Activated naive CD4-positive, alpha-beta T cell treated with anti-CD3 and anti-CD28 coated beads for 36 hours (primary cell): Measurements from ENCODE around the gene NMRK1. TPM values are rescaled to one million over a fixed set of nuclear protein-coding genes. Genes with fewer than 3 reads are reported as not detected.

ENCODE experiments used
- CTCF ChIA-PET: fragments of 350-600 bp; sonication (Branson Sonifier 250); formaldehyde crosslinking; loops from one replicate; lab custom pipeline; 2021; ENCODE audit warnings: antibody characterized with exemption; lab: Charles Lee
- DNase-seq: peaks from one replicate; pipeline ENCODE4 v3.0.0-alpha.2; 2020
- H3K27ac Mint-ChIP-seq: one replicate; pipeline ENCODE4 v1.8.0; 2021; ENCODE audit warnings: mild to moderate bottlenecking, mixed read lengths
- H3K27me3 Mint-ChIP-seq: one replicate; pipeline ENCODE4 v1.8.0; 2021; ENCODE audit warnings: low read depth, mixed read lengths
- H3K36me3 Mint-ChIP-seq: one replicate; pipeline ENCODE4 v1.8.0; 2021; ENCODE audit warnings: low read depth, mixed read lengths
- H3K4me1 Mint-ChIP-seq: one replicate; pipeline ENCODE4 v1.8.0; 2021; ENCODE audit warnings: low read depth, mixed read lengths
- H3K4me3 Mint-ChIP-seq: one replicate; pipeline ENCODE4 v1.8.0; 2021; ENCODE audit warnings: mild to moderate bottlenecking, moderate library complexity, mixed read lengths
- H3K9me3 Mint-ChIP-seq: one replicate; pipeline ENCODE4 v1.8.0; 2021; ENCODE audit warnings: mixed read lengths
- intact Hi-C: fragments of 100-400 bp; cut with micrococcal nuclease; formaldehyde crosslinking; loops from one replicate; pipeline ENCODE4 v1.15.1; 2023
- total RNA-seq, 2 experiments: library from RNA; stranded (reverse); gene quantifications; one replicate each; pipeline ENCODE4 v1.2.3, GENCODE V29; 2021

Gene NMRK1
- total RNA-seq: 10 to 100 TPM; 20.6 to 22.6 TPM

DNA sequence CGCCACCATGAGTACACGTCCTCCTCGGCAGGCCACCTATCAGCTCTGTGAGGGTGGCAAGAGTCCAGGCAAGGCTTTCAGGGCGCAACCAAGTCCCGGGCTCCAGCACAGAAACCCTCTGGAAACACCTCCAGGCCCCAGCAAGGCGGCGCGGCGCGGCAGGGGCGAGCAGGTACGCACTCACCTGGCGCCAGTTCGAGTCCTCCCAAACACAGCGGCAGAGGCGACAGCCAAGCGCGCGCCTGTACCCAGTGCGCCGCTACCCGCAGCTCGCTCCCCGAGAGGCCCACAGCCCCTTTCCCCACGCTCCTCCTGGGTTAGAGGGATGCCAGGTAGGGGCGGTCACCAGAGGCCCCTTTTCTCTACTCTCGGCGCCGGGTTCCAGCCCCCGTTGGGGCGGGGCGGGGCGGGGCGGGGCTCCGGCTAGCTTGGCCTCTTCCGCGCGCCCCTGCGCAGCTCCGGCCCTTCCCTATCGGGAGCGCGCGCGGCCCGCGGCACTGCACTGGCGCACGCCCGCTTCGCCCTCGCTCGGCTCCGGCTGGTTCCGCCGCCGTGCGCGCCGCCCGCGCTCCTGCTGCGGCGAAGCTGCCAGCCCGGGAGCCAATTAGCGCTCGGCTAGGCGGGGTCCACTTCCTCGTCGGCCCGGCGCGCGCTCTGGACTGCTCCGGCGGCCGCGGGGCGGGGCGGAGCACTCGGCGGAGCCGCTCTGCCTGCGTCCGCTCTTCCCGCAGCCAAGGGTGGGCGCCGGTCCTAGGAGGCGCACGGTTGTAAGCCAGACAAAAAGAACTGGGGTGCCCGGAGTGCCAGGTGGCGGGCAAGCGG is at the start of gene NMRK1, which contains the start of gene OSTF1:
Gene NMRK1, minus strand, starts transcription at position 332 of the 822 bp plus-strand sequence. CDS start 5,040 bp downstream, outside the sequence.
Gene OSTF1, plus strand, starts transcription at position 691 of the 822 bp plus-strand sequence. CDS start 179 bp downstream, outside the sequence.
- Mint-ChIP-seq H3K4me3 (peak within 1 kb of the TSS; percentile 95), H3K4me1 (peaks cover 62% of the 10 kb centered on the region), H3K36me3 (peaks cover 3% of the 10 kb centered on the region), H3K9me3 (no peaks in the 10 kb centered on the region), H3K27ac (peak within 1 kb of the TSS; percentile 94), H3K27me3 (no peaks in the 10 kb centered on the region)
- peak; percentile 93 for DNase-seq
- CTCF ChIA-PET: interaction anchor here (0.9 to 1.4 kb wide), 2 partner anchors 61 to 135 kb away, joined by 3 to 5 read pairs; partner anchors contain the start of gene C9orf40
- intact Hi-C loops: loop anchor here (1.0 to 5.0 kb wide), 10 partner anchors 11 to 1956 kb away; partner anchors contain the start of genes ANXA1, CARNMT1, PCSK5 and RFK

DNA sequence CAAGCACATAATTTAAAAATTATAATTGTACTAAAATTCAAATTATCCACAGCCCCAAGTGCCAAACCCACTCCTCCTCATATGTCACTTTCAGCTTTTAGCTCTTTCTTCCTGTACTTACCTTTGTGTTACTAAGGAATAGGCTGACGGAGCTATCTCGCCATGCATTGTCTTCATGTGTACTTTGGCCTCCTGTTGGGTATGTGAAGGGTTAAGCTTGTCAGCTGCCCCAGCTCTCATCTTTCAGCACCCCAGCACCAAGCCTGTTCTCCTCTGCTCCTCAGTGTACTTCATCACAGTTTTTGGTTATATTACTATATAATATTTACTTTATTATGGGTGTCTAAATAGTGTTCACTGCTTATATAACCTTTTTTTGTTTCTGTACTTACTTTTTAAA is 46.5 kb upstream of the NMRK1 start:
- H3K36me3 Mint-ChIP-seq: peaks cover 54% of the 10 kb centered on the region
- H3K27ac Mint-ChIP-seq: no peak overlapping the region
- H3K9me3 Mint-ChIP-seq: no peaks in the 10 kb centered on the region
- H3K4me3 Mint-ChIP-seq: no peak overlapping the region
- no peak for DNase-seq
- intact Hi-C loops: no loop called here
- H3K27me3 Mint-ChIP-seq: no peaks in the 10 kb centered on the region
- CTCF ChIA-PET: interaction anchor here (0.8 kb wide), 1 partner anchor 50 kb away, joined by 4 read pairs; no protein-coding TSS in a partner anchor
- H3K4me1 Mint-ChIP-seq: peaks cover 39% of the 10 kb centered on the region

DNA sequence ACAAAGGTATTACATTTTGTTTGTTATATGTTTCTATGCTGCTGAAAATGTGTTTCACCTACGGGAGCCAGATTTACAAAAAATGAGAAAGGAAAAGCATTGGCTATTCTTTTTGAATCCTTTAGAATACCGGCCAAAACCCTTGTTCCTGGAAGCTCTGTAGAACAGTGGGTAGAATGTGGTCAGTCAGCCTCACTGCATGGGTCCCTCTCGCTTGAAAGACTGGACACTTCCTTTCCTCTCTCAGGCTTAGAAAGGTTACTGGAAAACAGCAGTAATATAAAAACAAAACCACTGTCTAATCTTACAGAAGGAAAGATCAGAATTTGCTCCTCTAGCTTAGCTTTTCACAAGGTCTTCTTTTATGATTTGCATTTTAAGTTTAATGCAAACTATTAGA is 45.4 kb upstream of the NMRK1 start:
- H3K27me3 Mint-ChIP-seq: no peaks in the 10 kb centered on the region
- peak overlapping the region; percentile 33 for H3K27ac Mint-ChIP-seq
- no peak overlapping the region for H3K4me3 Mint-ChIP-seq
- intact Hi-C loops: no loop called here
- CTCF ChIA-PET: interaction anchor here (1.2 kb wide), 1 partner anchor 9 kb away, joined by 4 read pairs; no protein-coding TSS in a partner anchor
- H3K9me3 Mint-ChIP-seq: no peaks in the 10 kb centered on the region
- H3K36me3 Mint-ChIP-seq: peaks cover 57% of the 10 kb centered on the region
- peaks cover 40% of the 10 kb centered on the region for H3K4me1 Mint-ChIP-seq
- DNase-seq: no peak

- Mint-ChIP-seq H3K27me3 (no peaks in the 10 kb centered on the region), H3K4me3 (no peak overlapping the region), H3K36me3 (peaks cover 55% of the 10 kb centered on the region), H3K9me3 (no peaks in the 10 kb centered on the region), H3K4me1 (peaks cover 34% of the 10 kb centered on the region), H3K27ac (no peak overlapping the region)
- CTCF ChIA-PET: interaction anchor here (0.6 to 1.2 kb wide), 2 partner anchors 10 to 164 kb away, joined by 3 to 4 read pairs; no protein-coding TSS in a partner anchor
- DNase-seq: no peak
- intact Hi-C loops: no loop called here
These were observed 44.3 kb upstream of the NMRK1 start for GRCh38 chr9:75132244-75132643.

- Mint-ChIP-seq H3K4me1 (peaks cover 32% of the 10 kb centered on the region), H3K4me3 (no peak overlapping the region), H3K27me3 (no peaks in the 10 kb centered on the region), H3K27ac (no peak overlapping the region), H3K9me3 (no peaks in the 10 kb centered on the region), H3K36me3 (peaks cover 50% of the 10 kb centered on the region)
- DNase-seq: no peak
- intact Hi-C loops: no loop called here
- CTCF ChIA-PET: no interaction called here
These were observed 43.7 kb upstream of the NMRK1 start for GRCh38 chr9:75131700-75132099.

- H3K27ac Mint-ChIP-seq: no peak overlapping the region
- peaks cover 35% of the 10 kb centered on the region for H3K4me1 Mint-ChIP-seq
- intact Hi-C loops: no loop called here
- H3K9me3 Mint-ChIP-seq: no peaks in the 10 kb centered on the region
- DNase-seq: no peak
- H3K36me3 Mint-ChIP-seq: peaks cover 41% of the 10 kb centered on the region
- no peaks in the 10 kb centered on the region for H3K27me3 Mint-ChIP-seq
- CTCF ChIA-PET: no interaction called here
- H3K4me3 Mint-ChIP-seq: no peak overlapping the region
These were observed 42.8 kb upstream of the NMRK1 start for GRCh38 chr9:75130621-75131230.

DNA sequence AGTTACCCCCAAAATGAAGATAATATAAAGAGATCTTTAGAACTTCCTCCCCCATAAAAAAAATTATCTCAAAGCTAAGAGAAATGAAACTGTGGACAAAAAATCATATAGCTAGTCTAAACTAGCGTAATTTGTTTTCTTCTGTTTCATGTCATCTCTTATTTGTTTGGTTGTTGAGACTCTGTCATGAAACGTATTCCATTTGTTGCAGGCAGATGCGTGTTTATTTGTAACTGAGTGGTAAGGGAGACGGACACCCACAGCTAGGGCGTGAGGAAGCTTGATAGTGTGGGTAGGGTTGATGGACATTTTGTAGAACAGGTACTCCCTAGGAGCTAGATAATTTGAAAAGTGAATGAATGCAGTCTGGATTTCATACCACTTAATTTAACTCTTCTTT is 42.2 kb upstream of the NMRK1 start:
- H3K4me1 Mint-ChIP-seq: peaks cover 36% of the 10 kb centered on the region
- intact Hi-C loops: no loop called here
- H3K9me3 Mint-ChIP-seq: no peaks in the 10 kb centered on the region
- peaks cover 36% of the 10 kb centered on the region for H3K36me3 Mint-ChIP-seq
- H3K27ac Mint-ChIP-seq: no peak overlapping the region
- no peaks in the 10 kb centered on the region for H3K27me3 Mint-ChIP-seq
- CTCF ChIA-PET: no interaction called here
- H3K4me3 Mint-ChIP-seq: no peak overlapping the region
- no peak for DNase-seq

- no peaks in the 10 kb centered on the region for H3K9me3 Mint-ChIP-seq
- CTCF ChIA-PET: no interaction called here
- no peak overlapping the region for H3K4me3 Mint-ChIP-seq
- H3K36me3 Mint-ChIP-seq: peaks cover 32% of the 10 kb centered on the region
- peaks cover 43% of the 10 kb centered on the region for H3K4me1 Mint-ChIP-seq
- H3K27ac Mint-ChIP-seq: no peak overlapping the region
- H3K27me3 Mint-ChIP-seq: no peaks in the 10 kb centered on the region
- no peak for DNase-seq
- intact Hi-C loops: loop anchor here (1.0 kb wide), 1 partner anchor 20 kb away; no protein-coding TSS in a partner anchor
These were observed 40.6 kb upstream of the NMRK1 start for GRCh38 chr9:75128535-75128934.

DNA sequence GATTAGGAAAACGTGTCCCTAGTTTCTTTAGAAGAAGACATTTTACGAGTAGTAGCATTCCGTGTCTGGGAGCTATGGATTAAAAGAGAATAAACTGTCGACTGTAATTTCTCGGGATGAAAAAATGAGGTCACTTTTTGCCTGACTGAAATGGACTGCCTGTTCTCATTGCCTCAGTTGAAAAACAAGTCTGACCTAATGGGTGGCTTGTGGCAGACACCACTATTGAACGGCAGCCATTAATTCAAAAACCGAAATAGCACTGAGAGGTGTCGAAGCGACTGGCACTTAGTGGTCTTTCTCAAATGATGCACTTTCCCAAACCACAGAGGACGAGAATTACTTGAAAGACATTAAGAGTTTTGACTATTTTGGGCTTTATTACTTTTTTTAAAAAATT is 35.7 kb upstream of the NMRK1 start:
- intact Hi-C loops: loop anchor here (2.0 kb wide), 1 partner anchor 33 kb away; no protein-coding TSS in a partner anchor
- peaks cover 27% of the 10 kb centered on the region for H3K4me1 Mint-ChIP-seq
- CTCF ChIA-PET: no interaction called here
- H3K27me3 Mint-ChIP-seq: no peaks in the 10 kb centered on the region
- H3K27ac Mint-ChIP-seq: no peak overlapping the region
- H3K9me3 Mint-ChIP-seq: no peaks in the 10 kb centered on the region
- DNase-seq: no peak
- H3K4me3 Mint-ChIP-seq: no peak overlapping the region
- H3K36me3 Mint-ChIP-seq: peaks cover 34% of the 10 kb centered on the region

GRCh38 chr9:75121914-75122558 is 34.1 kb upstream of the NMRK1 start:
- no peak overlapping the region for H3K4me3 Mint-ChIP-seq
- H3K36me3 Mint-ChIP-seq: peaks cover 48% of the 10 kb centered on the region
- intact Hi-C loops: no loop called here
- H3K4me1 Mint-ChIP-seq: peaks cover 33% of the 10 kb centered on the region
- no peaks in the 10 kb centered on the region for H3K27me3 Mint-ChIP-seq
- CTCF ChIA-PET: no interaction called here
- no peak overlapping the region for H3K27ac Mint-ChIP-seq
- no peak for DNase-seq
- H3K9me3 Mint-ChIP-seq: peaks cover 9% of the 10 kb centered on the region

GRCh38 chr9:75120686-75121085 is 32.7 kb upstream of the NMRK1 start:
- Mint-ChIP-seq H3K27ac (no peak overlapping the region), H3K27me3 (no peaks in the 10 kb centered on the region), H3K36me3 (peaks cover 48% of the 10 kb centered on the region), H3K4me1 (peaks cover 32% of the 10 kb centered on the region), H3K9me3 (peaks cover 9% of the 10 kb centered on the region), H3K4me3 (no peak overlapping the region)
- no peak for DNase-seq
- intact Hi-C loops: no loop called here
- CTCF ChIA-PET: no interaction called here

- Mint-ChIP-seq H3K9me3 (peaks cover 9% of the 10 kb centered on the region), H3K27me3 (no peaks in the 10 kb centered on the region), H3K4me1 (peaks cover 37% of the 10 kb centered on the region), H3K27ac (no peak overlapping the region), H3K4me3 (no peak overlapping the region), H3K36me3 (peaks cover 41% of the 10 kb centered on the region)
- CTCF ChIA-PET: interaction anchor here (1.0 kb wide), 1 partner anchor 62 kb away, joined by 3 read pairs; no protein-coding TSS in a partner anchor
- intact Hi-C loops: no loop called here
- no peak for DNase-seq
These were observed 29.6 kb upstream of the NMRK1 start for GRCh38 chr9:75117564-75117963.
